Measurements from ENCODE around the gene IGFBP3.

Gene IGFBP3

GRCh38 chr7:45922810-45923209 lies 1.7 kb upstream of the IGFBP3 start:
- DNase-seq = peak; percentile 28

DNA sequence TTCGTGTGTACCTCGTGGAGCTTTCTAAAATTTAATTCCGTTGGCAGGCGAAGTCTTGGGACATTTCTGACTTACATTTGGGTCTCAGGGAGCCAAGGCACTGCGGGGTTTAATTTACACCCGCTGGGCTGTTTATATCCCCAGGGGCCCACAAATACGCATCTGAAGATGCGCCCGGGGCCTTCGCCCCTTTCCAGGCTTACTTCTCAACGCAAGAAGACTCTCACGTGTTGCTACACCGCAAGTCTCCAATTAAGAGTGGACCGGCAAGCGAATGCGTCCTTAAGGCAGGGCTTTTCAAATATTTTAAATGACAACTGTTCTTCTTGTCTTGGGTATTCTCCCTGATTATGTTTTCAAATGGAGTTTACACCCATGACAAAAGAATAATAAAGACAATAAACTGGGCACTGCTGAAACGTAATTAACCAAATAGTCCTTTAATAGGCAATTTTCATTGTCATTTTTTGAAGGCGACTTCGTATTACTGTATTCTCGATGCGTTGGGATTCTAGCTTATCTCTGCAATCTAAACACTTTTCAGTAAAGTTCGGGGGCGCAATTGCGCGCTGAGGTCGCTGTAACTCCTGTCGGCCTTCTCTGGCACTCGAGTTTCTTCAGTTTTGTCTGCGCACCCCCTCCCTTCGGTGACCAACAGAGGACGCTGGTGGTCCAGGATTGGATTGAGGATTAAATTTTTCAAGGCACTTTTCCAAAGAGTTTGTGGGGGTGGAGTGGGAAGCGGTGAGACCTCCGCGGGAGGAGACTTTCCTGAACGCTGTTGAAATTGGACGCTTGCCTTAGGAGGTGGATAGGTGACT lies 837 bp upstream of the IGFBP3 start:
- peak; percentile 87 for DNase-seq

- DNase-seq = no peak
Observed at GRCh38 chr7:45921381-45921698, 268 bp upstream of the IGFBP3 start.

DNA sequence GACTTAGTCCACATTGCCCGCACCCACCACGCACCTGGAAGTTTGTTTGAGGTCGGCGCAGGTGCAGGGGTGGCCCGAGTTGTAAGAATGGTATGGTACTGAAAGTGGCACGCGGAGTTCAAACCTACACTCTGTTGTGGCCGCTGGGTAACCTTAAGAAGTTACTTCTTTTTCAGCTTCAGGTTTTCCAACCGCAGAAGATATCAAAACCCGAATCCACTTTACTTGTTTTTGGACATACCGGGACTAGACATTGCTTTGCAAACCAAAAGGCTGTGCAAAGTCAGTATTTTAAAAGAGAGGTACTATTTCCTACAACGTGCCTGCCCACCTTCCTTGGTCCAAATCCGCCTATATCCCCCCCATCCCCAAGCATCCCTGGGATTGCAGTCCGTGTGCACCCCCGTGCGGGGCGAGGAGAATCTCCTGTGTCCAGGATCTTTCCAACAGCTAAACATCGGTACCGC lies 1.0 kb downstream of the IGFBP3 start:
- peak; percentile 17 for DNase-seq

DNA sequence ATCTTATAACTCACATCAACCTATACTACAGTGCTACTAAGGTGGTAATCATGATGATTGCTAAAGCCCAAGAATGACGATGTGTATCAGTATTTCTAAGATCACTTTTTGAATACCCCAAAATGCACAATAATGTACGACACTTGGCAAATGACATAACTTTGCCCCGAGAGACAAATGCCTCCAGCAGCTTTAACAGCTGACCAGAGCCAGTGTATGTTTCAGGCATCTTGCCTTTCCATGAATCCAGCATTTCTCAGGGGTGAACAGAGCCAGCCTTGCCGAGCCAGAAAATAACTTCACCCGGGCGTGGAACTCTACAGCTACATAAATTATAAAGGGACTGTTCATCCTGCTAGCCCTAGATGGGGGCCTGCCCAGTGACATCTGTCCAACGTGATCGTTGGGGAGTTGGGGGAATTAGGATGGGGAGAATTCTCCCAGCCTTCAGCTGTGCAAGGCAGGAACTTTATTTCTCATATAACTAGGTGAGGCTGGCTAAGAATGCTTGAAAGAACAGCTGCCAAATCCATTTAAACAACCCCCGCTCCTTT lies 1.8 kb downstream of the IGFBP3 start:
- DNase-seq = peak; percentile 64

DNA sequence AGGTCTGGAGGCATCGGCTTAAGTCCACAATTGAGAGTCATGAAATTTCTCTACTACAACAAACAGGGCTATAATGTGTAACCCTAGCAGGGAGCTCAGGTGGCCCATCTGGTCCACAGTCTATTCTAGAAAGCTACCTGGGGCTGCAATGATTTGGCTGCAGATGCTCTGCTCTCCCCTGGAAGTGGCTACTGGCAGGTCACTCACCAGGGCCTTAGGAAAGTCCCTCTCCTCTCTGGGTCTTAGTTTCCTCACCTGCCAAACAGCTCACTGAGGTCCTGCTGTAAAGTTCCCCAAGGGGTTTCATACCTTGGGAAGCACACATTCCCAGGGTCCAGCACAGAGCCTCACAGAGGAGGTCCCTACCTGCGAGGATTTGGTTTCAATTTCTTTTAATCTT lies 2.5 kb downstream of the IGFBP3 start:
- DNase-seq = peak; percentile 17

GRCh38 chr7:45917658-45918057 lies 3.4 kb downstream of the IGFBP3 start:
- DNase-seq = peak; percentile 89

GRCh38 chr7:45917064-45917463 lies 4.0 kb downstream of the IGFBP3 start:
- no peak for DNase-seq

GRCh38 chr7:45915606-45916005 lies 5.5 kb downstream of the IGFBP3 start:
- DNase-seq = no peak

GRCh38 chr7:45914911-45915310 lies 6.2 kb downstream of the IGFBP3 start:
- no peak for DNase-seq

- no peak for DNase-seq
Observed at GRCh38 chr7:45912972-45913371, 8.1 kb downstream of the IGFBP3 start.

GRCh38 chr7:45911311-45911710 lies 9.8 kb downstream of the IGFBP3 start:
- no peak for DNase-seq

- no peak for DNase-seq
Observed at GRCh38 chr7:45910855-45911254, 10.2 kb downstream of the IGFBP3 start.

- DNase-seq = no peak
Observed at GRCh38 chr7:45909561-45909960, 11.5 kb downstream of the IGFBP3 start.

- DNase-seq = no peak
Observed at GRCh38 chr7:45902820-45903219, 18.3 kb downstream of the IGFBP3 start.

GRCh38 chr7:45901566-45901965 lies 19.5 kb downstream of the IGFBP3 start:
- no peak for DNase-seq

- no peak for DNase-seq
Observed at GRCh38 chr7:45898222-45898621, 22.9 kb downstream of the IGFBP3 start.

DNA sequence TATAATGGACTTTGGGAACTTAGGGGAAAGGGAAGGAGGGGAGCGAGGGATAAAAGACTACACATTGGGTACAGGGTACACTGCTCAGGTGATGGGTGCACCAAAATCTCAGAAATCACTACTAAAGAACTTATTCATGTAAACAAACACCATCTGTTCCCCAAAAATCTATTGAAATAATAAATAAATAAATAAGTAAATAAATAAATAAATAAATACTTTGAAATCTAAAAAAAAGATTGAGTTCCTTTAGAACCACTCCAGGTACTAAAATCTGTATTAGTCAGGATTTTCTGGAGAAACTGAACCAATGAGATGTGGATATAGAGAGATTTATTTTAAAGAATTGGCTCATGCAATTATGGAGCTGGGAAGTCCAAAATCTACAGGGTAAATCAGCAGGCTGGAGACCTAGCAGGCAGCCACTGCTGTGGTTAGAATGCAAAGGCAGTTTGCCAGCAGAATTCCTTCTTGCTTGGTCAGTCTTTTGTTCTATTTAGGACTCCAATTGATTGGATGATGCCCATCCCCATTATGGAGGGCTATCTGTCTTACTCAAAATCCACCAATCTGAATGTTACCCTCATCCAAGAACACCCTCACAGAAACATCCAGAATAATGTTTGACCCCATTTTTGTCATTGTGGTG lies 23.9 kb downstream of the IGFBP3 start:
- DNase-seq = no peak

GRCh38 chr7:45894665-45895062 lies 26.4 kb downstream of the IGFBP3 start:
- no peak for DNase-seq

DNA sequence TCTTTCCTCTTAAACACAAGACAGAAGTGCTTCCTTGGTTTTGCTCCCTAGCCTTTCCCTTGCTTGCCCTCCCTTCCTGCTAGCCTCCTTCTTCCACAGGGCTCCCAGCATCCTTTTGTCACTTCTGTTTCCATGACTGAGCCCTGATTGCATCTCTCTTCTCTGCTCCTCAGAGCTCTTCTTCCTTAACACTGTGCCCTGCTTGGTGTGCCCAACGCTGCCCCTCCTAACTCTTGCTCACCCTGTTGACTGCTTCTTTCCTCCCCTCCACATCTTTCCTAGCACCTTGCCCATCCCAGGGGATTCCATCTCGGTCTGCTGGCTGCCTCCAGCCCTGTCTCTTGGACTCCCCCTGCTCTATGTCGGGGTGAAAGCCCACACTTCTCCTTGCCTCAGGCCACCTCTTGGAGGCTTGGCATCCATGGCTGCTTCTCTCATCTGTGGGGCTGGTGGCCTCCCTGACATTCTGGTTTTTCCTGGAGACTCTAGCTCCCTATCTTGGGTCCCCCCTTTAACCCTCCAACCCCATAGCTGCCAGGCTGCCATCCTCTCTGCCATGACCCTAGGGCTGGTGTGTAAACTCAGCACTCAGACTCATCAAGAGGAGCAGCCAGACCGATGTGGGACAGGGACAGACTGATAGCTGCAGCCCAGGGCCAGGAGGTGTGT lies 26.9 kb downstream of the IGFBP3 start:
- DNase-seq = no peak

GRCh38 chr7:45893374-45893995 lies 27.6 kb downstream of the IGFBP3 start:
- DNase-seq = no peak

DNA sequence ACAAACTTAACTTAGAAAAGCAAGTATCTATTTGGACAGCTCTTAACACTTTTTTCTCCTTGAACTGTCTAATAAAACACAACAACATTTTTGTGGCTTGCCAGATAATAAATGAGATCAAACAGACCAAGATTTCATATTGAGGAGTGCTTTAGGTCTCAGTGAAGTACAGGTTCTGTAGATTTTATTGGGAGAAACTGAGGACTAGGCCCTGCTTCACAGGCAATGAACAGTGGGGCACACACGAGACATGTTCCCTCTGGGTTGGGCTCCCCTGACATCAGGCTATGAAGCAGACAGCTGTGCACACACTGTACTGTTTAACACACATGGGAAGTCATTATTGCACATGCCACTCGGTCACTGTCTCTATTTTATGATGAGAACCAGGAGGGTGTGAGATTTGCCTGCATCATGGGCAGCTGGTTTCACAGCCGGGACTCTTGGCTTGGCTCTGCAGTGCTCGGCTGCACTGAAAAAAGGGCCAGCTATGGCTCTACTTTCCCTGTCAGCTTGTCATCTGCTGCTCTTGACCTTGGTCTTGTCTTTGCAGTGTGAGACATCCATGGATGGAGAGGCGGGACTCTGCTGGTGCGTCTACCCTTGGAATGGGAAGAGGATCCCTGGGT lies 28.6 kb downstream of the IGFBP3 start:
- no peak for DNase-seq

Data from femur (tissue), 1 donor.